Choroid plexus epithelial cell (primary cell): ENCODE data around the gene TMEM91.

ENCODE experiments used
- DNase-seq: peaks from one replicate; pipeline ENCODE4 v3.0.0-alpha.2; 2010; ENCODE audit warnings: low read depth
- H3K4me3 ChIP-seq: 2 replicates; pipeline ENCODE4 v1.5.1; 2011; ENCODE audit warnings: low read depth, mild to moderate bottlenecking, control low read depth, low read length, moderate library complexity
- CTCF ChIP-seq: conservative IDR thresholded peaks from 2 replicates; pipeline ENCODE4 v1.5.1; 2011; ENCODE audit warnings: low read depth, mild to moderate bottlenecking, control low read depth, inconsistent platforms, low read length, moderate library complexity

Gene TMEM91

GRCh38 chr19:41330946-41331678 is 45.2 kb upstream of the TMEM91 start:
- H3K4me3 ChIP-seq, result no peak overlapping the region
- TF ChIP-seq CTCF, result no peak
- no peak for DNase-seq

DNA sequence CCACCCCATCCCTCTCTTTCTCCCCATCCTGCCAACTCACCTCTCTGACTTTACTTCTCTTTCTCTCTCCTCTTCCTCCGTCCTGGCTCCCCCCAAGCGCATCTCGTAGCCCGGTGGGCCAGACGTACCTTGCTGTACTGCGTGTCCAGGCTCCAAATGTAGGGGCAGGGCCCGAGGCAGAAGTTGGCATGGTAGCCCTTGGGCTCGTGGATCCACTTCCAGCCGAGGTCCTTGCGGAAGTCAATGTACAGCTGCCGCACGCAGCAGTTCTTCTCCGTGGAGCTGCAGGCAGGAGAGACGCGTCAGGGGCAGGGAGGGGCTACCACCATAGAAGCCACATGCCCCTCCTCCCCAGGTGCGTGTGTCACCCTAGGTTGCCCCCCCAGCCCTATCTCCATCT is 44.3 kb upstream of the TMEM91 start:
- H3K4me3 ChIP-seq, result no peak overlapping the region
- no peak for TF ChIP-seq CTCF
- no peak for DNase-seq

GRCh38 chr19:41332468-41332867 is 43.9 kb upstream of the TMEM91 start:
- TF ChIP-seq CTCF, result no peak
- no peak overlapping the region for H3K4me3 ChIP-seq
- no peak for DNase-seq

DNA sequence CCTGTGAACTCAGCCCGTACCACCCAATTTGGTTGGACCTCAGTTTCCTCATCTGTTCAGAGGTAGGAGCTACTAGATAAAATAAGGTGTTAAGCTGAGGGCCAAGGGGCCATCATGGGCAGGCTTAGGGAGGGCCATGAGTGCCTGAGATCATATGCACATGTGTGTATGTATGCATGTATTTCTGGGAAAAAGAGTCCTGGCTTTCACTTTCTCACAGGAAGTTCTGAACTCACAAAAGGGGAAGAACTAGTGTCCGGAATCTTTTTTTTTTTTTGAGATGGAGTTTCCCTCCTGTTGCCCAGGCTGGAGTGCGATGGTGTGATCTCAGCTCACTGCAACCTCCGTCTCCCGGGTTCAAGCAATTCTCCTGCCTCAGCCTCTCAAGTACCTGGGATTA is 41.5 kb upstream of the TMEM91 start:
- no peak for TF ChIP-seq CTCF
- no peak for DNase-seq
- H3K4me3 ChIP-seq, result no peak overlapping the region

DNA sequence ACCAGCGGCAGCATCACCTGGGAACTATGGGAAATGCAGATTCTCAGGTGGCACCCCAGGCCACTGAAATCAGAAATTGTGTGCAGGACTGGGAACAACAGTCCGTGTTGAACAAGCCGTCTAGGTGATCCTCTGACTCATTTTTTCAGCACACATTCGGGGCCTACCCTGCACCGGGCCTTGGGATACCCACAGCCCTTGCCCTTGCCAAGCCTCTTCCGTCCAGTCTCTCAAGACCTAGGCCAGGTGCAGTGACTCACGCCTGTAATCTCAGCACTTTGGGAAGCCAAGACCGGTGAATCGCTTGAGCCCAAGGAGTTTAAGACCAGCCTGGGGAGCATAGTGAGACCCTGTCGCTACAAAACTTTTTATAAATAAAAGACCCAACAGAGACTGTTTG is 40.9 kb upstream of the TMEM91 start:
- no peak overlapping the region for H3K4me3 ChIP-seq
- no peak for TF ChIP-seq CTCF
- no peak for DNase-seq

GRCh38 chr19:41339936-41340335 is 36.4 kb upstream of the TMEM91 start:
- TF ChIP-seq CTCF, result no peak
- no peak overlapping the region for H3K4me3 ChIP-seq
- no peak for DNase-seq
